B cell (primary cell): Measurements from ENCODE around the gene CSMD2. TPM values are rescaled to one million over a fixed set of nuclear protein-coding genes. Genes with fewer than 3 reads are reported as not detected.

Source experiments
- ATAC-seq: fragments of 200-7000 bp; cut with Tn5 transposase; one replicate; pipeline ENCODE4 v1.10.0; 2021; ENCODE audit warnings: low read depth, mild to moderate bottlenecking, moderate number of reproducible peaks, moderate library complexity
- CTCF ChIA-PET: fragments of 350-600 bp; sonication (Branson Sonifier 250); formaldehyde crosslinking; loops from one replicate; lab custom pipeline; 2021; ENCODE audit warnings: antibody characterized with exemption, inconsistent platforms; lab: Charles Lee
- POLR2A ChIA-PET: fragments of 350-600 bp; sonication (Branson Sonifier 250); formaldehyde crosslinking; loops from one replicate; lab custom pipeline; 2021; ENCODE audit warnings: antibody characterized with exemption; lab: Charles Lee
- DNase-seq: peaks from one replicate; pipeline ENCODE4 v3.0.0; 2013
- H2AFZ ChIP-seq: 2 replicates; pipeline ENCODE4 v1.6.1; 2012; ENCODE audit warnings: mild to moderate bottlenecking, low read depth, low read length; ENCODE audit not compliant: insufficient read depth, poor library complexity, severe bottlenecking
- H3K27ac ChIP-seq, 2 donors: 1 replicate in 1 of 2; 2 replicates in 1 of 2; pipeline ENCODE4 v1.5.1; 2012 to 2013; ENCODE audit warnings: low read length in 2 of 2, mild to moderate bottlenecking in 2 of 2, moderate library complexity in 1 of 2
- H3K27me3 ChIP-seq, 4 experiments: fragments of 200-600 bp in 1 of 4; sonication (generic) in 1 of 4; replicated peaks in 1 of 4; 1 replicate in 2 of 4; 2 replicates in 2 of 4; pipeline versions ENCODE4 v1.6.1 to v1.7.0; 2013 to 2016; ENCODE audit warnings: low read length in 3 of 4, mild to moderate bottlenecking in 2 of 4, mixed read lengths in 1 of 4, moderate library complexity in 1 of 4; ENCODE audit not compliant: insufficient read depth in 4 of 4, control insufficient read depth in 3 of 4; ENCODE audit errors: control extremely low read depth in 1 of 4
- H3K36me3 ChIP-seq, 2 experiments: replicated peaks in 1 of 2; 1 replicate in 1 of 2; 2 replicates in 1 of 2; pipeline versions ENCODE4 v1.6.1 to v1.7.1; 2013; ENCODE audit warnings: low read length in 1 of 2; ENCODE audit not compliant: insufficient read depth in 2 of 2, control insufficient read depth in 1 of 2; ENCODE audit errors: control extremely low read depth in 1 of 2, extremely low read depth in 1 of 2
- H3K4me1 ChIP-seq, 2 donors: fragments of 200-600 bp in 1 of 2; sonication (generic) in 1 of 2; 1 replicate in 1 of 2; 2 replicates in 1 of 2; pipeline versions ENCODE4 v1.5.1 to v1.6.1; 2013 to 2017; ENCODE audit warnings: low read length in 2 of 2; ENCODE audit not compliant: control insufficient read depth in 2 of 2, insufficient read depth in 2 of 2
- H3K4me2 ChIP-seq: replicated peaks from 2 replicates; pipeline ENCODE3; 2012; ENCODE audit warnings: mild to moderate bottlenecking, low read depth, low read length; ENCODE audit not compliant: poor library complexity, severe bottlenecking
- H3K4me3 ChIP-seq, 5 experiments: fragments of 200-600 bp in 1 of 5; sonication (generic) in 1 of 5; 1 replicate in 3 of 5; 2 replicates in 2 of 5; pipeline versions ENCODE4 v1.5.1 to v1.7.0; 2011 to 2016; ENCODE audit warnings: low read length in 4 of 5, mild to moderate bottlenecking in 4 of 5, low read depth in 2 of 5, control low read depth in 1 of 5, moderate library complexity in 1 of 5; ENCODE audit not compliant: insufficient read depth in 1 of 5; ENCODE audit errors: control extremely low read depth in 1 of 5, extremely low read depth in 1 of 5
- H3K79me2 ChIP-seq: fragments of 200-600 bp; sonication (generic); one replicate; pipeline ENCODE4 v1.6.0; 2016; ENCODE audit warnings: low read length; ENCODE audit not compliant: control insufficient read depth, insufficient read depth
- H3K9ac ChIP-seq: fragments of 200-600 bp; sonication (generic); 2 replicates; pipeline ENCODE4 v1.6.1; 2017; ENCODE audit warnings: mild to moderate bottlenecking, low read length, moderate library complexity
- H3K9me3 ChIP-seq, 3 donors: one replicate each; pipeline versions ENCODE4 v1.6.1 to v1.7.1; 2013; ENCODE audit warnings: low read length in 2 of 3; ENCODE audit not compliant: control insufficient read depth in 2 of 3, insufficient read depth in 1 of 3; ENCODE audit errors: control extremely low read depth in 1 of 3
- H4K20me1 ChIP-seq: 2 replicates; pipeline ENCODE4 v1.6.0; 2012; ENCODE audit warnings: mild to moderate bottlenecking, low read length; ENCODE audit not compliant: insufficient read depth, control insufficient read depth, poor library complexity, severe bottlenecking
- H3K27ac Mint-ChIP-seq: one replicate; pipeline ENCODE4 v1.8.0; 2021; ENCODE audit warnings: mixed read lengths
- H3K27me3 Mint-ChIP-seq: one replicate; pipeline ENCODE4 v1.8.0; 2021; ENCODE audit warnings: mixed read lengths
- H3K4me1 Mint-ChIP-seq: one replicate; pipeline ENCODE4 v1.8.0; 2021; ENCODE audit warnings: mixed read lengths
- H3K4me3 Mint-ChIP-seq: one replicate; pipeline ENCODE4 v1.8.0; 2021; ENCODE audit warnings: mixed read lengths
- H3K9me3 Mint-ChIP-seq: one replicate; pipeline ENCODE4 v1.8.0; 2022; ENCODE audit warnings: mixed read lengths; ENCODE audit not compliant: insufficient read depth
- CTCF ChIP-seq: fragments of 200-600 bp; IDR thresholded peaks from one replicate; pipeline ENCODE4 v1.8.0; 2022; ENCODE audit warnings: antibody characterized with exemption, mild to moderate bottlenecking
- EZH2 ChIP-seq: IDR thresholded peaks from 2 replicates; pipeline ENCODE4 v1.6.1; 2012; ENCODE audit warnings: borderline replicate concordance, low read depth, mild to moderate bottlenecking, moderate library complexity, low read length; ENCODE audit not compliant: insufficient read depth, poor library complexity, severe bottlenecking
- WGBS: methylation state at CpG from one replicate; pipeline ENCODE4 v1.1.5; 2013; ENCODE audit warnings: missing lambda C conversion rate; ENCODE audit not compliant: insufficient coverage; 5-methylcytosine and 5-hydroxymethylcytosine counted together
- intact Hi-C: fragments of 100-400 bp; cut with micrococcal nuclease; formaldehyde crosslinking; loops from one replicate; pipeline ENCODE4 v1.10.0; 2022
- polyA plus RNA-seq: library from polyadenylated mRNA; depleted of rRNA; stranded (reverse); fragments of >200 nt; gene quantifications from 2 replicates; pipeline ENCODE4 v1.2.3, GENCODE V29; 2012
- total RNA-seq, 2 donors: library from RNA; stranded (reverse); fragments of 120-200 nt in 1 of 2; gene quantifications; 1 replicate in 1 of 2; 2 replicates in 1 of 2; pipeline versions ENCODE4 v1.2.3 to v1.2.4, GENCODE V29; 2013 to 2022

The CSMD2 gene
- total and polyA plus RNA-seq, 2 donors (not counting 1 experiment from before 2014, with no cell fraction given): not detected

- POLR2A ChIA-PET: no interaction called here
- CTCF ChIA-PET: no interaction called here
- Histone ChIP-seq H3K9ac (no peak overlapping the region), H3K79me2 (no peaks in the 10 kb centered on the region), H3K27ac (no peak overlapping the region), H4K20me1 (no peaks in the 10 kb centered on the region), H2AFZ (no peak overlapping the region), H3K4me2 (no peak overlapping the region), H3K4me1 (no peaks in the 10 kb centered on the region), H3K36me3 (no peaks in the 10 kb centered on the region), H3K27me3 (peaks cover 0 to 5% (median 0%) of the 10 kb centered on the region in 4 experiments), H3K4me3 (no peak overlapping the region), H3K9me3 (peaks cover 0 to 3% (median 0%) of the 10 kb centered on the region in 3 donors)
- 100% methylated on average over 1 of the region's 5 CpGs for WGBS
- TF ChIP-seq CTCF (no peak), EZH2 (no peak)
- intact Hi-C loops: no loop called here
- Mint-ChIP-seq H3K27ac (no peak overlapping the region), H3K27me3 (peaks cover 14% of the 10 kb centered on the region), H3K4me1 (no peaks in the 10 kb centered on the region), H3K4me3 (no peak overlapping the region), H3K9me3 (no peaks in the 10 kb centered on the region)
- DNase-seq: no peak
- ATAC-seq: no peak
Measured at GRCh38 chr1:33741749-33742148, 423.3 kb downstream of the CSMD2 start.

GRCh38 chr1:33740040-33740744 is 424.8 kb downstream of the CSMD2 start:
- POLR2A ChIA-PET: no interaction called here
- Histone ChIP-seq H3K4me1 (no peaks in the 10 kb centered on the region), H4K20me1 (no peaks in the 10 kb centered on the region), H3K27me3 (peaks cover 0 to 7% (median 0%) of the 10 kb centered on the region in 4 experiments), H3K4me3 (no peak overlapping the region), H3K79me2 (no peaks in the 10 kb centered on the region), H3K9me3 (peaks cover 0 to 3% (median 0%) of the 10 kb centered on the region in 3 donors), H3K4me2 (no peak overlapping the region), H3K36me3 (no peaks in the 10 kb centered on the region), H2AFZ (no peak overlapping the region), H3K27ac (no peak overlapping the region), H3K9ac (no peak overlapping the region)
- peaks cover 7% of the 10 kb centered on the region for H3K27me3 Mint-ChIP-seq
- no peak for ATAC-seq
- intact Hi-C loops: no loop called here
- no peak overlapping the region for H3K4me3 Mint-ChIP-seq
- H3K27ac Mint-ChIP-seq: no peak overlapping the region
- CTCF ChIA-PET: interaction anchor here (0.7 kb wide), 1 partner anchor 13 kb away, joined by 3 read pairs; no protein-coding TSS in a partner anchor
- TF ChIP-seq EZH2 (no peak), CTCF (no peak)
- WGBS: no CpG with 5 or more reads among the region's 8 CpGs
- no peaks in the 10 kb centered on the region for H3K9me3 Mint-ChIP-seq
- H3K4me1 Mint-ChIP-seq: no peaks in the 10 kb centered on the region
- no peak for DNase-seq
